Measurements from ENCODE around the gene ATP2B3.

The ATP2B3 gene

GRCh38 chrX:153628129-153628528 lies 110.7 kb downstream of the ATP2B3 start:
- H3K4me1 ChIP-seq (ENCODE audit: control insufficient read depth, insufficient read depth, low read length), result no peaks in the 10 kb centered on the region
- H3K36me3 ChIP-seq (ENCODE audit: control insufficient read depth in 2 of 2, insufficient read depth in 2 of 2, low read length in 2 of 2), result no peaks in the 10 kb centered on the region
- peaks cover 0 to 26% of the 10 kb centered on the region in 2 donors for H3K27me3 ChIP-seq (ENCODE audit: control insufficient read depth in 1 of 2, insufficient read depth in 2 of 2, low read length in 2 of 2)
- H3K27ac ChIP-seq (ENCODE audit: low read length), result no peak overlapping the region
- no peak overlapping the region for H3K9ac ChIP-seq (ENCODE audit: low read length in 2 of 2)
- peaks cover 0 to 2% of the 10 kb centered on the region in 2 donors for H3K9me3 ChIP-seq (ENCODE audit: control insufficient read depth in 2 of 2, low read length in 2 of 2)
- H3K4me3 ChIP-seq (ENCODE audit: low read length in 2 of 2), result no peak overlapping the region

DNA sequence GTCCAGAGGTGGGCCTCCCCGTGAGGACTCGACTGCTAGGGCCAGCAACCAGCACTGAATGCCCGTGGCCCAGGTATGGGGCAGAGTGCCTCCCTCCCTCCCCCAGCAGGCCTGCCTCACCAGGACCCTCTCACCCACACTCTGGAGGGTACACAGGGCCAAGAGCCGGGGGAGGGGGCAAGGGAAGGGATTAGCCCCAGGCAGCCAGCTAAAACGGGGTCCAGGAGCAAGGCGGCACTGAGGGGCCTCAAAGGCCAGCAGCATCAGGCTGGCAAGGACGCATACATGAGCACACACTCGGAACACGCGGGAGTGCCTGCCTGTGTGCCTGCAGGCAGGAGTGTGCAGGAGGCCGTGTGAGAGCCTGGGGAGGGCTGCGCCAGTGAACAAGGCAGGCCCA lies 111.2 kb downstream of the ATP2B3 start:
- H3K9ac ChIP-seq (ENCODE audit: low read length in 2 of 2), result no peak overlapping the region
- H3K9me3 ChIP-seq (ENCODE audit: control insufficient read depth in 2 of 2, low read length in 2 of 2), result peaks cover 0 to 2% of the 10 kb centered on the region in 2 donors
- H3K27ac ChIP-seq (ENCODE audit: low read length), result no peak overlapping the region
- H3K36me3 ChIP-seq (ENCODE audit: control insufficient read depth in 2 of 2, insufficient read depth in 2 of 2, low read length in 2 of 2), result no peaks in the 10 kb centered on the region
- H3K4me3 ChIP-seq (ENCODE audit: low read length in 2 of 2), result no peak overlapping the region
- H3K4me1 ChIP-seq (ENCODE audit: control insufficient read depth, insufficient read depth, low read length), result no peaks in the 10 kb centered on the region
- peaks cover 0 to 23% of the 10 kb centered on the region in 2 donors for H3K27me3 ChIP-seq (ENCODE audit: control insufficient read depth in 1 of 2, insufficient read depth in 2 of 2, low read length in 2 of 2)

DNA sequence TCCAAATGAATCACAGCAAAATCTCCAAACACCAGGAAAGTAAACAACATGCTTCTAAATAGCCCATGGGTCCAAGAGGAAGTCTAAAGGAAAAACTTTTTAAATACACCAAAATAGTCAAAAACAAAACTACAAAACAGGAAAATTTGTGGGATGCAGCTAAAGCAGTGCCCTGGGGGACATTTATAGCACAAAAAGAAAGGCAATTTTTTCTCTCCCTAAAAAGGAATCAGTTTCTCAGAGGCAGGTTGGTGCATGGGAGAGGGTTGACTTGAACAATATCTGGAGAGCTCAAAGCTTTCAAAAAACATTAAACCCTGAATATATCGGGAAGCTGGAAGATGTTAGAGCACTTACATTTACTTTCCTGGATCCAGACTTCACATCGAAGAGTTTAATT lies 113.9 kb downstream of the ATP2B3 start:
- no peak overlapping the region for H3K9ac ChIP-seq (ENCODE audit: low read length in 2 of 2)
- H3K4me1 ChIP-seq (ENCODE audit: control insufficient read depth, insufficient read depth, low read length), result no peaks in the 10 kb centered on the region
- H3K4me3 ChIP-seq (ENCODE audit: low read length in 2 of 2), result no peak overlapping the region
- H3K27ac ChIP-seq (ENCODE audit: low read length), result no peak overlapping the region
- H3K9me3 ChIP-seq (ENCODE audit: control insufficient read depth in 2 of 2, low read length in 2 of 2), result peaks cover 0 to 2% of the 10 kb centered on the region in 2 donors
- peaks cover 0 to 13% of the 10 kb centered on the region in 2 donors for H3K27me3 ChIP-seq (ENCODE audit: control insufficient read depth in 1 of 2, insufficient read depth in 2 of 2, low read length in 2 of 2)
- no peaks in the 10 kb centered on the region for H3K36me3 ChIP-seq (ENCODE audit: control insufficient read depth in 2 of 2, insufficient read depth in 2 of 2, low read length in 2 of 2)

DNA sequence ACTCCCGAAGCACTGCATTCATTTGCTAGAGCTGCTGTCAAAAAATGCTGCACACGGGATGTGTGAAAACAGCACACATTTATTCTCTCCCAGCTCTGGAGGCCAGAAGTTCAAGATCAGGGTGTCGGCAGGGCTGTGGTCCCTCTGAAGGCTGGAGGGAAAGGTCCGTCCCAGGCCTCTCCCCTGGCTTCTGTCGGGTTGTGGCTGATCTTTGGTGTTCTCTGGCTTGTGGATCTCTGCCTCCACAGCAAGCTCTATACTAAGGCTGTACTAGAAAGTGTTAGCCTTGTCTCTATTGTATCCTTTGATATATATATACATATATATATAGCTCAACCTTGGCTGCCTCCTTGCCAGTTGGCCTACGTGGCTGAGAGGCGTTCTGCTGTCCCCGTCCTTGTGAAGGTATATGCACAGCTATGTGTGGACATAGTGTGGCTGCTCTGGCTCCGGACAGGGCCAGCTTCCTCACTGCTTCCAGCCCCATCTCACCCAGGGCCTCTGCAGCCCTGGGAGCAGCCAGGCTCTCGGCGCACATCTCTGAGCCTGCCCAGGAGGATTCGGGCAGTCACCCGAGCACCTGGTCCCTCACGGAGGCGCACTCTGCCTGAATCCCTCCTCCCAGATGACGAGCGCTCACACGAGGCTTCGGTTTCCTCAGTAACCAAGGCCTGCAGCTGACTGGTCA lies 114.6 kb downstream of the ATP2B3 start:
- Histone ChIP-seq H3K27me3 (ENCODE audit: control insufficient read depth in 1 of 2, insufficient read depth in 2 of 2, low read length in 2 of 2) (peaks cover 0 to 13% of the 10 kb centered on the region in 2 donors), H3K36me3 (ENCODE audit: control insufficient read depth in 2 of 2, insufficient read depth in 2 of 2, low read length in 2 of 2) (no peaks in the 10 kb centered on the region), H3K9me3 (ENCODE audit: control insufficient read depth in 2 of 2, low read length in 2 of 2) (peaks cover 0 to 2% of the 10 kb centered on the region in 2 donors), H3K9ac (ENCODE audit: low read length in 2 of 2) (no peak overlapping the region), H3K27ac (ENCODE audit: low read length) (no peak overlapping the region), H3K4me3 (ENCODE audit: low read length in 2 of 2) (no peak overlapping the region), H3K4me1 (ENCODE audit: control insufficient read depth, insufficient read depth, low read length) (no peaks in the 10 kb centered on the region)
